Lower leg skin (tissue), 4 donors: ENCODE results near the gene RACK1. TPM values are rescaled to one million over a fixed set of nuclear protein-coding genes. Genes with fewer than 3 reads are reported as not detected.

Experiments
- DNase-seq, 2 donors: peaks; one replicate each; pipeline ENCODE4 v3.0.0-alpha.2; 2019; ENCODE audit warnings: low spot score in 2 of 2
- H3K4me3 ChIP-seq: fragments of 200-600 bp; sonication (generic); 2 replicates; pipeline ENCODE4 v1.5.1; 2017; ENCODE audit warnings: mild to moderate bottlenecking, low read depth; ENCODE audit not compliant: poor library complexity, severe bottlenecking
- POLR2A ChIP-seq, 2 donors: fragments of 450-650 bp; IDR thresholded peaks; one replicate each; pipeline ENCODE4 v1.6.1; 2016 to 2017; ENCODE audit warnings: antibody characterized with exemption in 2 of 2, mild to moderate bottlenecking in 1 of 2, moderate library complexity in 1 of 2
- WGBS, 2 donors: methylation state at CpG; one replicate each; pipeline ENCODE4 v1.1.5; 2018; 5-methylcytosine and 5-hydroxymethylcytosine counted together
- intact Hi-C: fragments of 100-400 bp; cut with DNase I; formaldehyde crosslinking; loops from one replicate; pipeline ENCODE4 v1.15.0; 2023; ENCODE audit warnings: low total_unique reads
- total RNA-seq, 4 donors: library from RNA; depleted of rRNA; stranded (reverse); fragments of >200 nt; gene quantifications; one replicate each; pipeline ENCODE4 v1.1.0, GENCODE V29; 2016
- TF ChIP-seq, protein P1 (sequence below), 3 donors: fragments of 450-650 bp; IDR thresholded peaks; one replicate each; pipeline ENCODE4 v1.5.1; 2016; ENCODE audit warnings: antibody characterized with exemption in 3 of 3, mild to moderate bottlenecking in 3 of 3, moderate library complexity in 2 of 3

The RACK1 gene
- total RNA-seq, 4 donors from 2014 or later, result 3,064 to 4,085 (median 3,503) TPM

DNA sequence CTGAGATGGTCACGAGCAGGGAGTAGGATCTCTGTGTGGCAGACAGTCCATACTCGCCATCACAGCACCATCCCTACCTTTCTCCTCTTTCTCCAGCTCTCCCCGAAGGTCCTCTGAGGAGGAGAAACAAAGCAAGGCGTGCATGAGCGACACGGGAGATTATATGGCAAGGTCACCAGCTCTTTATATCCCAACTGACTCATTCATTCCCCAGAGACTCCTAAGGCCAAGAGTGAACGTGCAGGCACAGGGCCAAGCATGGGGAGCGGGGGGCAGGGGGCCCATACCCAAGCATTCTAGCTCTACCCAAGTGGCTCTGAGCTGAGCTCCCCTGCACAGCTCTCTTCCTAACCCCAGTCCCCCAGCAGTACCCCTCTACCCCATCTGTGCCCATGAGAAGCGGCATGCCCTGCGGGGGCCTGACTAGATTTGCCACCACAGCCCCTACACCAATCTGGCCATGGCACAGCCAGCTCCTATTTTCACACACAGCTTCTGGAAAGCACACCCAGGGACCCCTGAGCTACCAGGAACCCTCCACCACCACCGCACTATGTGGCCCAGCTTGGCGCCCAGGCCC is 45.5 kb downstream of the RACK1 start:
- no peak overlapping the region for H3K4me3 ChIP-seq
- WGBS, 2 donors, result 81 to 82% methylated on average over 12 of the region's 12 CpGs
- intact Hi-C loops, result no loop called here
- no peak for DNase-seq
- TF ChIP-seq, protein P1, sequence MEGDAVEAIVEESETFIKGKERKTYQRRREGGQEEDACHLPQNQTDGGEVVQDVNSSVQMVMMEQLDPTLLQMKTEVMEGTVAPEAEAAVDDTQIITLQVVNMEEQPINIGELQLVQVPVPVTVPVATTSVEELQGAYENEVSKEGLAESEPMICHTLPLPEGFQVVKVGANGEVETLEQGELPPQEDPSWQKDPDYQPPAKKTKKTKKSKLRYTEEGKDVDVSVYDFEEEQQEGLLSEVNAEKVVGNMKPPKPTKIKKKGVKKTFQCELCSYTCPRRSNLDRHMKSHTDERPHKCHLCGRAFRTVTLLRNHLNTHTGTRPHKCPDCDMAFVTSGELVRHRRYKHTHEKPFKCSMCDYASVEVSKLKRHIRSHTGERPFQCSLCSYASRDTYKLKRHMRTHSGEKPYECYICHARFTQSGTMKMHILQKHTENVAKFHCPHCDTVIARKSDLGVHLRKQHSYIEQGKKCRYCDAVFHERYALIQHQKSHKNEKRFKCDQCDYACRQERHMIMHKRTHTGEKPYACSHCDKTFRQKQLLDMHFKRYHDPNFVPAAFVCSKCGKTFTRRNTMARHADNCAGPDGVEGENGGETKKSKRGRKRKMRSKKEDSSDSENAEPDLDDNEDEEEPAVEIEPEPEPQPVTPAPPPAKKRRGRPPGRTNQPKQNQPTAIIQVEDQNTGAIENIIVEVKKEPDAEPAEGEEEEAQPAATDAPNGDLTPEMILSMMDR (IDR thresholded peaks at IDR 0.05), result no peak
- TF ChIP-seq POLR2A (IDR thresholded peaks at IDR 0.05), result no peak

DNA sequence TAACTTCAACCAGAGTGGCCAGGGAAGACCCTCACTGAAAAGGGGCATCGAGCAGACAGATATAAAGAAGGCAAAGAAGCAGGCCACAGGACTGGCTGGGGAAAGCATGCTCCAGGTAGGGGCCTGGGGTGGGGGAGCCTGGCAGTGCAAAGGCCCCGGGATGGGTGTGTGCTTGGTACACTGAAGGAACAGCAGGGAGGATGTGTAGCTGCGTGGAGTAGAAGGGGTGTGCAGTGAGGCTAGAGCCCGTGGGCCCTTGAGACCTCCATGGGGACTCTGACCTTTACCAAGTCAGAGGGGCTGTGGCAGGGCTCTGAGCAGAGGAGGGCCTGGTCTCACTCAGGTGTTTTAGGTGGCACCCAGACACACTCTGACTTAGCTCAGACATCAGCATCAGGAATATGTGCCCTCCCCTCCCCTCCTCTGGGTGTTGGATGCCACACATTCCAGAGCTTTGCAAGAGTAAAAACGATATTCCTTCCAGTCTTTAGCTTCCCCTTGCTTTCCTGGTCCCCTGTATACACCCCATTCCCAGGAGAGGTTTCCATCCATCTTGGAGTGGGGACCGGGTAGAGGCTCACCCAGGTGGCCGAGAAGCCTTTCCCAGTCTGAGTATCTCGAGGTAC is 46.3 kb downstream of the RACK1 start:
- TF ChIP-seq, protein P1 (IDR thresholded peaks at IDR 0.05), result no peak
- no peak for TF ChIP-seq POLR2A (IDR thresholded peaks at IDR 0.05)
- H3K4me3 ChIP-seq, result no peak overlapping the region
- intact Hi-C loops, result no loop called here
- no peak for DNase-seq
- WGBS, 2 donors, result 72 to 77% methylated on average over 8 of the region's 8 CpGs

- H3K4me3 ChIP-seq, result no peak overlapping the region
- intact Hi-C loops, result no loop called here
- WGBS, 2 donors, result 86% methylated on average over 32 to 42 of the region's 45 CpGs
- no peak for DNase-seq
- TF ChIP-seq, protein P1 (IDR thresholded peaks at IDR 0.05), result no peak
- no peak for TF ChIP-seq POLR2A (IDR thresholded peaks at IDR 0.05)
Measured at GRCh38 chr5:181195249-181195761, 48.4 kb downstream of the RACK1 start.

- DNase-seq, result no peak
- WGBS, 2 donors, result 77 to 84% methylated on average over 19 to 21 of the region's 21 CpGs
Measured at GRCh38 chr5:181194489-181195248, 49.0 kb downstream of the RACK1 start.

DNA sequence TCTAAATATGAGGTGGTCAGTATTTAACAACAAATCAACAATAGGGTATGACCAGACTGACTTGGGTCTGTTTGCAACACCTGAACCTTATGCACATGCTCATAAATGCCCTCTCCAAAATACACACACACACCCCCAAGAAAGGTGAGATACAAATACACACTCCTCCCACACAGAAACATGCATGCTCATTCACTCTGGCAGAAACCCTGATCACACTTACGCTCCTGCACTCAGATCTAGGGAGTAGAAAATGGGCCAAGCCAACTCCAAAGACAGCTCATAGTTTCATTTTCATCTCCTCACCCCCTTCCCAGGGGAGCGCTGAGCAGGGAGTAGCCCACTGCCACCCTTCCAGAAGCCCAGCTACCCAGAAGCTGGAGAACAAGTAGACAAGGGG is 50.0 kb downstream of the RACK1 start:
- intact Hi-C loops, result no loop called here
- TF ChIP-seq, protein P1 (IDR thresholded peaks at IDR 0.05), result no peak
- no peak for TF ChIP-seq POLR2A (IDR thresholded peaks at IDR 0.05)
- no peak overlapping the region for H3K4me3 ChIP-seq
- WGBS, 2 donors, result 54 to 72% methylated on average over 2 of the region's 2 CpGs
- no peak for DNase-seq

More at GRCh38 chr5:181194489-181195248, 49.0 kb downstream of the RACK1 start:
- TF ChIP-seq, protein P1 (IDR thresholded peaks at IDR 0.05), result no peak
- TF ChIP-seq POLR2A (IDR thresholded peaks at IDR 0.05), result no peak
- intact Hi-C loops, result no loop called here
- no peak overlapping the region for H3K4me3 ChIP-seq
